Measurements from ENCODE around the gene FBXW2.

FBXW2 gene

DNA sequence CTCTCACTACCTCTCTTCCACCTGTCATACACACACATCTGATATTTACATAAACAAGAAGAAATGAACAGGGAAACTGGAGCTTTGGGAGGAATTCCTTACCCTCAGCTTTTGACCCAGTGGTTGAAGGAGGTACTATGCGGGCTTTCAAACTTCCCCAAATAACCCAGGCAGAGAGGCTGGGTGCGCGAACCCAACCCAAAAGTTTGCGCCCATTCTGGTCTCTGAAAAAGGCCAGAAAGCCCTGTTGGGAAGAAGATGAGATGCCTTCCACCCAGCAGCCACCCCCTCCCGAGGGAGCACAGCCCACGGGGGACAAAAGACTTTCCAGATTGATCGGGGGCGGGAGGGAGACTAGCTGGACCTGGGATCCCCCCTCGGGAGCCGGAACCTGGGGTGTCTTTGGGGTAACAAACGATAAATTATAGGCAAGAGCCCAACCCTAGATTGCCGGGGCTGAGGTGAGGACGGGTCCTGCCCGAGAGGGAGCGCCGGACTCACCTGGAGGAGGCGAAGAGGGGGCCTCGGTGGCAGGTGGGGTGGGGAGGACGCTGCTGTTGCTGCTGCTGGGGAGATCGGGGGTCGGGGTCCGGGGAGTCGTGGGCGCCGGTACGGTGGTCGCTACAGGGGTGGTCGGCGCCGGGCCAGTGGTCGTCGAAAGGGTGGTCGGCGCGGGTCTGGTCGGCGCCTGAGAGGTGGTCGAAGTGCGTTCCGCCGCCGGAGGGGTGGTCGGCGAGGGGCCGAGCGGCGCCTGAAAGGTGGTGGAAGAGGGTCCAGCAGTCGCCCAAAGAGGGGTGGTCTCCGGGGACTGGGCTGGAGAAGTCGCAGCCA, 79.7 kb downstream of the FBXW2 start:
- DNase-seq: no peak

DNA sequence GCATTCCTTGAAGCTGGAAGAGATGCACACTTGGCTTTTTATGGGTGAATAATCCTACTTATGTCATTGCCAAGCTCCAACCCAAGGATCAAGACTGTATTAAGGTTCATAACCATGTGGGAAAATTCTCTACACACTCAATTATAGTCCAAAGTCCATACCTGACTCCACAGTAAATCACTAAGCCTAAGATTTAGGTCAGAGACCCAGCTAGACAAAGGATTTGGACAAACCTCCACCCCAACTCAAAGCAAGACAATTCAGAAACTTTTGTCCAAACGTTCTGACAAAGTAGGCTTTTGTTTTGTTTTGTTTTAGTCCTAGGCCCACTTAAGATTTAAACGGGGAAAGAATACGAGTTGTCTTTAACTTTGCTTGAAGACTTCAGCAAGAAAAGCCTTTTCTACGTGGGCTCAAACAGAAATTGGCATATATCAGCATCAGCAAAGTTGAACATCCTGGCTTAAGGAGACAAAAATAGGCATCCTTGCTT, 80.6 kb downstream of the FBXW2 start:
- DNase-seq: no peak

DNA sequence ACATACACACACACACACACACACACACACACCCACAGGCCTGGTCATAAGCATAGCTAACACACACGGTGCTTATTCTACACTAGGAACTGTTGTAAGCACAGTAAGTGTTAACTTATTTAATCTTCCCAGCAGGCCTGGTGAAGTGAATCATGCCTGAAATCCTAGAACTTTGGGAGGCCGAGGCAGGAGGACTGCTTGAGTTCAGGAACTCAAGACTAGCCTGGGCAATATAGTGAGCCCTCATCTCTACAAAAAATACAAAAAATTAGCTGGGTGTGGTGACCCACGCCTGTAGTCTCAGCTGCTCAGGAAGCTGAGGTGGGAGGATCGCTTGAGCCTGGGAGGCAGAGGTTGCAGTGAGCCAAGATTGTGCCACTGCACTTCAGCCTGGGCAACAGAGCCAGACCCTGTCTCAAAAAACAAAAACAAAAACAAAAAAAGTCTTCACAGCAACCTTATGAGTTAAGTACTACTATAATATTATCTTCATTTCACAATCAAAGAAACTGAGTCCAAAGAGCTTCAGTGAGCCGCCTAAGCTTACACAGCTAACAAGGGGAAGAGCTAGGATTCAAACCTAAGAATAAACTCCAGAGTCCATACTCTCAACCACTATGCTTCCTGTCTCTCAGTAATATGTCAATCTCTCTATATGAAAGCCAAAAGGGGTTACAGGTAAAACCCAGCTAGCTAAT, 81.2 kb downstream of the FBXW2 start:
- DNase-seq: no peak

DNA sequence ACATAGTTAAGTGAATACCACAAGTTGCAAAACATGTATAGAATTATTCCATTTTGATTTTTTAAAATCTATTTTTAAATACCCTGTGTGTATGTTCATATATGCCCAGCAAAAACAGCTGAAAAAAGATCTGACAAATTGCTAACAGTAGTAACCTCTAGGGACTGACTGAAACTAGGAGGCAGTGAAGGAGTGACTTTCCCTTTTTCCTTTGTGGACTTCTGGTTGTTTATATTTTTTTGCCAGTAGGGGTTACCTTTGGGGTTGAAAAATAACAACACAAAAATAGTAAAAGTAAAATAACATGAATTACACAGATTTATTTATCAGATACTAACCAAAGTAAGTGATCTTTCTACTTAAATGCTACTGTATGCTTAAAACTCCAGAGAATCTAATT, 81.9 kb downstream of the FBXW2 start:
- DNase-seq: no peak

DNA sequence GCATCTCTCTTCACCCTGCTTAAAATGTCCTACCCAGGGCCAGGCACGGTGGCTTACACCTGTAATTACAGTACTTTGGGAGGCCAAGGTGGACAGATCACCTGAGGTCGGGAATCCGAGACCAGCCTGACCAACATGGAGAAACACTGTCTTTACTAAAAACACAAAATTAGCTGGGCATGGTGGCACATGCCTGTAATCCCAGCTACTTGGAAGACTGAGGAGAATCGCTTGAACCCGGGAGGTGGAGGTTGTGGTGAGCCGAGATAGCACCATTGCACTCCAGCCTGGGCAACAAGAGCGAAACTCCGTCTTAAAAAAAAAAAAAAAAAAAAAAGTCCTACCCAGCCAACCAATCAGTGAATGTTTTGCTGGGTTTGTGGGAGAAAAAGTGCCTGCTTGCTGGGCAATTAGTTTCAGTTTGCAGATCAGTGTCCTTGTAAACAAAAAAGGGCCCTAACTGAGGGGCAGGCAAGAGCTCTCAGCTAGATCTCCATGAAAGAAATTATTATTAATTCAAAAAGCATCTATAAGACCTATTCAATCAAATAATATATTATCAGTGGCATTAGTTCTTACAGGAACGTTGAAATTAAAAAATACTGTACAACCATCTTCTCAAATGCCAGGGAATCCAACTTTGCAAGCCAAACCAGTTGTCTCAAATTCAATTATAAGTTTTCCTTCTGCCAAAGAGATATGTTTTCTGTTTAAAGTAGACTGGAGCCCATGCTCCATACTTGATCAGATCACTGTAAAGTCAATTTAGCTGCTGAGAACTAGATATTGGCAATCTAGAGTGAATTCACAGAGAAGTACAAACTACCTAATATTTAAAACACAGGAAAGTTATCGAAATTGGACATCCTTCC, 82.9 kb downstream of the FBXW2 start:
- DNase-seq: peak; percentile 41

DNA sequence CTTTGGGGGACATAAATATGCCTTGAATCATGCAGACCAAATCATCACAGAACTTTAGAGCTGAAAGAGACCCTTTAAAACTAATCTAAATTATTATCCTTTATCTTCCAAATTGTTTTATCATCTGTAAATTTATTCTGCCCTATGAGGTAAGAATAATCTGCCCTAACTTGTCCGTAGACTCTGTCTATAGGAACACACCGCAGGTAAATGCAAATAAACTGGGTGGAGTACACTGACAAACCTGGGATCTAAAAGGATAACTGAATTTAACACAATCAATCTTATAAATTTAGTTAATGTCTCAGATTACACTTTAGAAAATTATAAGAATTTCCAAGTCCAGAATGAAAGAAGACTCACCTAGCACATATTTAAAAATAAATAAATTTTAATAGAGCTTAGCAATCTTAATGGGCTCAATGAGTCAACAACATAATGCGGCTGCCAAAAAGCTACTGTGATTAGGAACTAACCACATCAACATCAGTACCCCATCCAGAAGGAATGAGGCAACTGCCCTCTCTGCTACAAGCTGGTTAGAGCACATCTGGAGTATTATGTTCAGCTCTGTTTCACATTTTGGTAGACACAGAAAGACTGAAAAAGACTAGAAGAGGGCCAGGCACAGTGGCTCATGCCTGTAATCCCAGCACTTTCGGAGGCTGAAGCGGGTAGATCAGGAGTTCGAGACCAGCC, 84.5 kb downstream of the FBXW2 start:
- DNase-seq: no peak

DNA sequence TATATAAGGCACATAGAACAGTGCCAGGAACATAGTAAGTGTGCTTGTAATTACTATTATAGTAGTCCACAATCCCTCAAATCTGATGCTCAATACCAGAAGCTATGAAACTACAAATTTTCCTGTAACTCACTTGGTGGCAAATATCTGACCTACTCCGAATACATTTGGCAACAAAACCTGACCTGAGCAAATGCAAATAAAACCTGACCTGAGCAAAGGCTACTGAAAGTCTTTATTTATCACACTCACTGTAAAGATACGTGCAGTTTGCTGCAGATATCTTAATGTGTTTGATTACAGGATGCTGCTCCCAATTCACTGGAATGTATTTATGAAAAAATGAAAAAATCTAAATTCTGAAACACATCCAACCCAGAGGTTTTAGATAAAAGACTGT, 86.0 kb downstream of the FBXW2 start:
- no peak for DNase-seq
